ENCODE measurements around the gene FNDC10.

FNDC10 gene

GRCh38 chr1:1627829-1628753, 28.2 kb upstream of the FNDC10 start:
- no peak for DNase-seq (ENCODE audit: low spot score)

- DNase-seq (ENCODE audit: low spot score), result no peak
Measured at GRCh38 chr1:1627261-1627828, 27.4 kb upstream of the FNDC10 start.

DNA sequence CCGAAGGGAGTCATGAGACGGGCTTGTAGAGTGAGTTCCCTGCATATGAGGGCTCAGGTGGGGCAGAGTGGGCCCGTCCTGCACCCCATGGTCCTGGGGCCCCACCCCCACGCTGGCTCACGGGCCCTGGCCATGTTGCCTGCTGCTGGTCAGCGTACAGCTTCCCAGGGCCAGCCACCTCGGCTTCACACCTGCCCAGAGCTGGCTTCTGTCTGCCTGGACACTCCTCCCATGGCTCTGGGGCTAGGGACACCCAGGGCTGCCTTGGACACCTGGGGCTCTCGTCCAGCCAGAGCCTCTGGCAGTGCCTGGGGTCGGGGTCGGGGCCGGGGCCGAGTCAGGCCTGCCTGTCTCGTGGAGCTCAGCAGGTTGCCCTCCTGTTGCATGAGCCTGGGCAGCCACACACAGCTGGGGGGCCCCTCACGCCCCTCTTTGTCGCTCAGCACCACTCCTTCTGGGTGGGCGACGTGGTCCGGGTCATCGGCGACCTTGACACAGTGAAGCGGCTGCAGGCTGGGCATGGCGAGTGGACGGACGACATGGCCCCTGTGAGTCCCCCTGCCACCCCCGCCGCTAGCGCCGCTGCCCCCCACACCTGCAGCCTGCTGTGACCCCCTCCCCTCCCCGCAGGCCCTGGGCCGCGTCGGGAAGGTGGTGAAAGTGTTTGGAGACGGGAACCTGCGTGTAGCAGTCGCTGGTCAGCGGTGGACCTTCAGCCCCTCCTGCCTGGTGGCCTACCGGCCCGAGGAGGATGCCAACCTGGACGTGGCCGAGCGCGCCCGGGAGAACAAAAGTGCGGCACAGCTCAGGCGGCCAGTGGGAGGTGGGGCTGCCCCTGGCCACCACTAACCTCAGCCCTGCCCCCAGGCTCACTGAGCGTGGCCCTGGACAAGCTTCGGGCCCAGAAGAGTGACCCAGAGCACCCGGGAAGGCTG, 26.5 kb upstream of the FNDC10 start:
- no peak for DNase-seq (ENCODE audit: low spot score)

DNA sequence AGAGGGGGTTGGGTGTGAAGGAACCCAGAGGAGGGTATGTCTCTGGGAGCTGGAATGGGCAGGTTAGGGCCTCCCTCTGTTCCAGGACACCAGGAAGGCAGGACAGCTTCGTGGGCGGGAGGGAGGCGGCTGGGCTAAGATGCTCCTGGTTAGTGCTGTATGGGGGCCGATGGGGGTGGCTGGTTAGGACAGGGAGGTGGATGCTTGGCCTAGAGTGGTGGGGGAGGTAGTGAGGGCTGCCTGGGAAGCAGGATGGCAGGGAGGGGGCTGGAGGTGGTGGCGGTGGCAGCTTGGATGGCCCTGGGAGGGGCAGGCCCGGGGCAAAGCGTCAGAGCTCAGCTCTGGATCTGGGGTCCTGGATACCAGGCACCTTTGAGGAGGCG, 25.9 kb upstream of the FNDC10 start:
- DNase-seq (ENCODE audit: low spot score), result no peak

GRCh38 chr1:1625404-1625775, 25.5 kb upstream of the FNDC10 start:
- DNase-seq (ENCODE audit: low spot score), result no peak

- DNase-seq (ENCODE audit: low spot score), result no peak
Measured at GRCh38 chr1:1624443-1625403, 24.8 kb upstream of the FNDC10 start.

DNA sequence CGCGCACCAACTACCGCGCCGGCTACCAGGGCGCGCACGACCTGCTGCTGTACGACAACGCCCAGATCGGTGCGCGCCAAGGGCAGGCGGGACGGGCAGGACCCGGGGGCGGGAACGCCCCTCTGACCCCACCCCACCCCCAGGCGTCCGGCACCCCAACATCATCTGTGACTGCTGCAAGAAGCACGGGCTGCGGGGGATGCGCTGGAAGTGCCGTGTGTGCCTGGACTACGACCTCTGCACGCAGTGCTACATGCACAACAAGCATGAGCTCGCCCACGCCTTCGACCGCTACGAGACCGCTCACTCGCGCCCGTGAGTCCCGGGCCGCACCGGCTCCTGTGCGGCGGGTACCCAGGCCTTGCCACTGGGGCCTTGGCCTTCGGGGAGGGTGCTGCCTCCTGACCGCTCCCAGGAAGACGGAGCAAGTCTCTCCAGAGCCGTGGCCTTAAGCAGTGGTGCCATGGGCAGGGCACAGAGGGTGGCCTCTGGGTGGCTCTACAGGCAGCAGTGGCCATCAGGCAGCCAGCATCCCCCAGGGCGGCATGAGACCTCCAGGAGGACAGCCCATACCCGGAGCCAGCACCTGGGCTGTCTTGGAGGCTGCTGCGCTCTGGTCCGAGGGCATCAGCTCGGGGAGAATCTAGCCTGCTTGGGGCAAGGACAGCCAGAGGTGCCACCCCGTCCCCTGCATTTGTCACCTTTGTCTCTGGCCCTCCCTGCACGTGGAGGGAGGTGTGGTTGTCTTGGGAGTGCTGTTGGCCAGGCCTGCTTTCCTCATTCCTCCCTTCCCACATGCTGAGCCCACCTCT, 23.9 kb upstream of the FNDC10 start:
- DNase-seq (ENCODE audit: low spot score), result no peak

- DNase-seq (ENCODE audit: low spot score), result no peak
Measured at GRCh38 chr1:1623181-1623630, 23.3 kb upstream of the FNDC10 start.

DNA sequence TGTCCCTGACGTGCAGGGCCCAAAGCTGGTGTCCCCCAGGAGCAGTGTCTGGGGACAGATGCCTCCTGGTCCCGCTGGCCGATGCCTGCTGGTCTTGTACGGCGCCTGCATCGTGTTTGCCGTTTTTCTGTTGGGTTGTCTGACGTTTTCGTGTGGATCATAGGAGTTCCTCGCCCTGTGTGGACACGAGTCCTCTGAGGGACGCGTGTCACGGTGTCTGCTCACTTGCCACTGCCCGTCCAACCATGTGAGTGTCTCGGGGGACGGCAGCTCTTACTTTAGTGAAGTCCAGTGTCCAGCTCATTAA, 22.8 kb upstream of the FNDC10 start:
- no peak for DNase-seq (ENCODE audit: low spot score)

- no peak for DNase-seq (ENCODE audit: low spot score)
Measured at GRCh38 chr1:1622010-1622787, 22.3 kb upstream of the FNDC10 start.

DNA sequence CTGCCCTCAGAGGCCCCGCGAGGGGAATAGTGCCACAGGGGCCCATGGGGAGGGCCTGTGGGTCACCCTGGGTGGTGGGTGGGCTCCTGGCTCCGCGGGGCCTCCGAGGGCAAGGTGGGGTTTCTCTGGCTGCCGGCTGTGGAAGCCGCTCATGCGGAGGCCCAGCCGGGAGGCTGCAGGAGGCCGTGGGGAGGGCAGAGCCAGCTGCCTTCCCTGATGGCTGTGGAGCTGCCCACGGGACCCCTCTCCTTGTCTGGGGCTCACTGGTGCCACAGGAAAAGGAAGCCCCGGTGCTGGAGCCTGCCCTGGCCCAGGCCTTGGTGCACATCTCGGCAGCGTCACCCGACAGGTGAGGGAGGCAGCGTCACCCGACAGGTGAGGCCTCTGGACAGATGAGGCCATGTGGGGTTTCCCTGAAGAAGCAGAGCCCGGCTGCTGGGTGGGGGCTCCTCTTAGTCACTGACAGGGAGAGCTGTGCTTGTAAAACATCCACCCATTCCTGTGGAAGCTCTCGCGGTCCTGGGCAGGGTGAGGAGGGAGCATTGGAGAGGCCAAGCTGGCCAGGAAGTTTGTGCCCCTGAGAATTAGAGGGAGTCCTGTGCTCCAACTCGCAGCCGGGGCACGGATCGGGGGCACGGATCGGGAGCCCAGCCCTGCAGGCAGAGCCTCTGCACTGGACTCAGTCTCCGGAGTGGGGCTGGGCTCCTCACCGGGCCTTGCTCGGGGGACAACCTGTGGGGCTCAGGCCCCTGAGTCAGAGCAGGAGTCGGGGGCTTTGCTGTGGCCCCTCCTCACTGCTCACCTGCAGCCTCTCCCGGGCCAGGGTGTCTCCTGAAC, 21.5 kb upstream of the FNDC10 start:
- DNase-seq (ENCODE audit: low spot score), result no peak

DNA sequence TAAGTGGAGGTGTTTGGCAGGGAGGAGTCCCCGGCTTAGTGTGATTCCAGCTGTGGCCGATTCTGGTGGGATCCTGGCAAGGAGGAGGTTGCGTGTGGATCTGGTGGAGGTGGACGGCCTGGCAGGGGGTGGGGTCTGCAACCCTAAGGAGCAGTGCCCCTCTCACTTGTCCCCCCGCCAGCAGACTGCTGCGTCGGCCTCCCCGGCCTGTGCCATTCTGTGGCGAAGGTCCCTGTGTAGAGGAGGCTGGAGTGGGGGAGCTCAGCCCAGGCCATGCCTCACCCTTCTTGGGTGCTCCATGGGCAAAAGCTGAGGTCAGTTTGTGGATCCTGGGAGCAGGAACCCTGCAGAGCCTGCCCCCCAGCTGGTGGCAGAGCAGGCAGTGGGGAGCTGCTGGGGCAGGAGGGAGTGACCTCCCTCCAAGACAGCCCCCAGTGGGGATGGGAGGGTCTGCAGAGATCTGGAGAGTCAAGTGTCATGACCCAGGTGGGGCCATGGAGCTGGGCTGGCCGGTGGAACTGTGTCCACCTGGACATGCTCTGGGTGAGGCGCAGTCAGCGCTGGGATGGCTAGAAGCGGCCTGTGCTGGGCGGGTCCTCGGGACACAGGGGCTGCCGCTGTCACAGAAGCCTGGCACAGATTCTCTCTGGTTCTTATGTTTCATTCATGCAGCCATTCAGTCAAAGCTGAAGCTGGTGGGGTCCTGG, 20.7 kb upstream of the FNDC10 start:
- no peak for DNase-seq (ENCODE audit: low spot score)

GRCh38 chr1:1619917-1620361, 20.0 kb upstream of the FNDC10 start:
- no peak for DNase-seq (ENCODE audit: low spot score)

DNA sequence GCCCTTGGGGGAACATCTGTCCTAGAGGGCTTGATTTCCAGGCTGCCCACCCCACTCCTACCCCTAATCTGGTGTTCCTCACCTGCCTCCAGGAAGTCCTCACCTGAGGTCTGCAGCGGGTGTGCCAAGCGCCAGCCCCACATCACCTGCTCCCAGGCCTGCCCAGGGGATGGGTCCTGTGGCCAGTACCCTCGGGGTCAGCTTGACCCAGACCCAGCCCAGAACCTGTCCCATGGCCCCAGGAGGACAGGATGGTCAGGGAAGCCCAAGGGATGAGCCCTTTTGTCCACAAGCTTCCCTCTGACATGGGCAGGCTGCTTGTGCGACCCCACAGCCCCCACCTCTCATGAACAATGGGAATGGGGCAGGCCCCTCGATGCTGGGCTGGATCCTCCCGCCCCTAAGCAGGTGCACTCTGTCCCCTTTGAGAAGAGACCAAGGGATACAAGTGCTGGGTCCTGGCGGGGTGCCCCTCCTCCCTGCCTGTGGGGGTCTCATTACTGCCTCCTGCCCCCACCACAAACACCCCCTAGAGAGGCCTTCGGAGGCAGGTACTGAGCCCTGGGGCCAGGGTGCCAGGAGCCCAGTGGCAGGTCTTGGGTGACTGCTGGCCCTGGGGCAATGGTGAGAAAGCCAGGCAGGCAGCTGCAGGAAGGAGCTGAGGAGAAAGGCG, 18.6 kb upstream of the FNDC10 start:
- no peak for DNase-seq (ENCODE audit: low spot score)

GRCh38 chr1:1617925-1618324, 18.0 kb upstream of the FNDC10 start:
- DNase-seq (ENCODE audit: low spot score), result no peak

DNA sequence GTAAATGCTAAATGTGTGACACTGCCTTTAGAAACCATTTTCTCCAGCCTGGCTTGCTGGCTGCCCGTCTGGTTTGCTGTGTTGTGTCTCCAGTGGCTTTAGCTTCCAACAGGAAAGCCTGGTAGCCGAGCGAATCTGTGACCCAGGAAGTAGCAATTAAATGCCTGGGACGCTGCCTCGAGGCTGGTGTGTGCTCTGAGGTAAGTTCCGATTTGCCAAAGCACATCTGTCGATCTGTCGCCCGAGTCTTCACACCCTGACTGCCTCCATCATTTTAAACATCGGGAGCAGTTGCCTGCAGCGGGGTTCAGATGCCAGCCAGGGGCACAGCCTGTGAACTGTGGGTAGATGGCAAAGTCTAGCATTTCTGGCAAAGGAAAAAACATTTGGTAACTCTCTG, 17.6 kb upstream of the FNDC10 start:
- DNase-seq (ENCODE audit: low spot score), result no peak

DNA sequence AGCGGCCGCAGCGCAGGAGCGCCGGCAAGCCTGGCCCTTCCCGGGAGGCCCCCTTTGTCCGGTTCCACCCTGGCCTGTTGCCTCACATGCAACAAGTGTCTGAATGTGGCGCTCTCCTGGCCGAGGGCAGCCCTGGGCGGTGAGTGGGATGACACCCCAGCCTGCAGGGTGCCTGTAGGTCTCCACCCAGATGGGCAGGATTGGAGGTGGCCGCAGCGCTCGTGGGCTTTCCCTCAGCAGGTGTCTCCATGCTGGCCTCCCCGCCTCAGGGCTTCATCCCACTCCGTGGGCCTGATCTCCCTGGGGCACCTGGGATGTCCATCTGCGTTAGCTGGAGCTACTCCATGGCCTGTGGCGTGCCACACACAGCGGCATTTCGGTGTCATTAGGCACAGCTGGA, 16.9 kb upstream of the FNDC10 start:
- no peak for DNase-seq (ENCODE audit: low spot score)
